Loucy (cell line): ENCODE measurements around the gene STIP1.

Source experiments
- H2AFZ ChIP-seq: fragments of 200-600 bp; sonication (generic); 2 replicates; pipeline ENCODE4 v1.6.0; 2016; ENCODE audit warnings: antibody characterized with exemption, mild to moderate bottlenecking, low read length, moderate library complexity
- H3F3A ChIP-seq: fragments of 200-600 bp; 2 replicates; pipeline ENCODE4 v1.6.0; 2016; ENCODE audit warnings: antibody characterized with exemption, low read depth, mild to moderate bottlenecking
- H3K27me3 ChIP-seq: fragments of 200-600 bp; sonication (generic); 2 replicates; pipeline ENCODE4 v1.6.1; 2014; ENCODE audit warnings: low read length, mild to moderate bottlenecking; ENCODE audit not compliant: insufficient read depth, poor library complexity, severe bottlenecking
- H3K36me3 ChIP-seq: fragments of 200-600 bp; sonication (generic); 2 replicates; pipeline ENCODE4 v1.6.1; 2016; ENCODE audit warnings: low read length; ENCODE audit not compliant: insufficient read depth
- H3K4me1 ChIP-seq: fragments of 200-600 bp; sonication (generic); 2 replicates; pipeline ENCODE4 v1.5.1; 2014; ENCODE audit warnings: low read length, mild to moderate bottlenecking; ENCODE audit not compliant: insufficient read depth, poor library complexity, severe bottlenecking
- H3K4me2 ChIP-seq: fragments of 200-600 bp; sonication (generic); 2 replicates; pipeline ENCODE4 v1.6.0; 2014; ENCODE audit warnings: antibody characterized with exemption, low read length, low read depth, mild to moderate bottlenecking; ENCODE audit not compliant: poor library complexity, severe bottlenecking
- H3K4me3 ChIP-seq: fragments of 200-600 bp; sonication (generic); 2 replicates; pipeline ENCODE4 v1.5.1; 2014; ENCODE audit warnings: low read length, mild to moderate bottlenecking, mixed read lengths; ENCODE audit not compliant: poor library complexity, severe bottlenecking
- H3K79me2 ChIP-seq: fragments of 200-600 bp; sonication (generic); 2 replicates; pipeline ENCODE4 v1.6.1; 2014; ENCODE audit warnings: low read length; ENCODE audit not compliant: insufficient read depth
- H3K9ac ChIP-seq: fragments of 200-600 bp; sonication (generic); 2 replicates; pipeline ENCODE4 v1.6.0; 2014; ENCODE audit warnings: mild to moderate bottlenecking, low read depth, low read length, moderate library complexity; ENCODE audit not compliant: poor library complexity, severe bottlenecking
- H3K9me2 ChIP-seq: fragments of 200-600 bp; sonication (generic); replicated peaks from 2 replicates; pipeline ENCODE4 v1.6.1; 2016; ENCODE audit warnings: low read depth, low read length, mixed read lengths
- H3K9me3 ChIP-seq: fragments of 200-600 bp; sonication (generic); 2 replicates; pipeline ENCODE4 v1.6.1; 2014; ENCODE audit warnings: mild to moderate bottlenecking, antibody characterized with exemption, low read length, low read depth; ENCODE audit not compliant: insufficient read depth
- H4K20me1 ChIP-seq: fragments of 200-600 bp; sonication (generic); 2 replicates; pipeline ENCODE4 v1.6.0; 2014; ENCODE audit warnings: antibody characterized with exemption, low read length, mild to moderate bottlenecking; ENCODE audit not compliant: insufficient read depth, poor library complexity, severe bottlenecking
- CTCF ChIP-seq: fragments of 200-600 bp; sonication (generic); conservative IDR thresholded peaks from 2 replicates; pipeline ENCODE4 v1.5.1; 2014; ENCODE audit warnings: mild to moderate bottlenecking, antibody characterized with exemption, low read length
- EZH2phosphoT487 ChIP-seq: fragments of 200-600 bp; IDR thresholded peaks from 2 replicates; pipeline ENCODE4 v1.6.1; 2018; ENCODE audit warnings: antibody characterized with exemption, mild to moderate bottlenecking, moderate library complexity, borderline replicate concordance

The STIP1 gene

GRCh38 chr11:64225608-64226506, 39.9 kb downstream of the STIP1 start, which contains the start of the genes NUDT22 and TRPT1:
Gene NUDT22 (plus strand): TSS chr11:64226274. CDS start chr11:64226653, 379 bp downstream.
Gene TRPT1 (minus strand): TSS chr11:64226186. CDS start chr11:64225860, 326 bp downstream.
- Histone ChIP-seq H3K4me2 (peak within 1 kb of the TSS; percentile 100), H3K27me3 (no peaks in the 10 kb centered on the region), H3K36me3 (peaks cover 12% of the 10 kb centered on the region; the same call in 1 of the 2 replicates), H3F3A (no peaks in the 10 kb centered on the region), H3K79me2 (peaks cover 39% of the 10 kb centered on the region), H3K9me3 (no peaks in the 10 kb centered on the region), H3K9me2 (no peaks in the 10 kb centered on the region), H3K9ac (peak within 1 kb of the TSS; percentile 98), H2AFZ (peak within 1 kb of the TSS; percentile 72), H3K4me3 (peak within 1 kb of the TSS; percentile 82), H3K4me1 (peaks cover 20% of the 10 kb centered on the region), H4K20me1 (peaks cover 27% of the 10 kb centered on the region)
- TF ChIP-seq EZH2phosphoT487 (no peak), CTCF (peak; percentile 57)

GRCh38 chr11:64226507-64227051, 40.6 kb downstream of the STIP1 start:
- Histone ChIP-seq H3K4me3 (peak overlapping the region; percentile 82), H3F3A (no peaks in the 10 kb centered on the region), H3K9ac (peak overlapping the region; percentile 98), H3K79me2 (peaks cover 40% of the 10 kb centered on the region), H4K20me1 (peaks cover 27% of the 10 kb centered on the region), H3K4me2 (peak overlapping the region; percentile 100), H3K27me3 (no peaks in the 10 kb centered on the region), H3K36me3 (peaks cover 8% of the 10 kb centered on the region; the same call in 1 of the 2 replicates), H3K4me1 (peaks cover 23% of the 10 kb centered on the region), H2AFZ (peak overlapping the region; percentile 72), H3K9me3 (no peaks in the 10 kb centered on the region), H3K9me2 (no peaks in the 10 kb centered on the region)
- TF ChIP-seq CTCF, result no peak
- no peak for TF ChIP-seq EZH2phosphoT487

GRCh38 chr11:64227405-64227956, 41.5 kb downstream of the STIP1 start:
- H3K4me1 ChIP-seq, result peaks cover 27% of the 10 kb centered on the region
- peak overlapping the region; percentile 100 for H3K4me2 ChIP-seq
- no peak for TF ChIP-seq CTCF
- no peaks in the 10 kb centered on the region for H3F3A ChIP-seq
- peaks cover 27% of the 10 kb centered on the region for H4K20me1 ChIP-seq
- H3K9me2 ChIP-seq, result no peaks in the 10 kb centered on the region
- H3K36me3 ChIP-seq, result peaks cover 8% of the 10 kb centered on the region; the same call in 1 of the 2 replicates
- H3K27me3 ChIP-seq, result no peaks in the 10 kb centered on the region
- H3K79me2 ChIP-seq, result peaks cover 42% of the 10 kb centered on the region
- peak overlapping the region; percentile 82 for H3K4me3 ChIP-seq
- no peaks in the 10 kb centered on the region for H3K9me3 ChIP-seq
- peak overlapping the region; percentile 98 for H3K9ac ChIP-seq
- no peak overlapping the region for H2AFZ ChIP-seq
